Bronchial epithelial cell (primary cell): ENCODE results near the gene PURA. TPM values are rescaled to one million over a fixed set of nuclear protein-coding genes. Genes with fewer than 3 reads are reported as not detected.
A peak's percentile ranks its signal among the peaks of the same experiment; 100 is the strongest.

ENCODE experiments used
- DNase-seq: peaks from one replicate; pipeline ENCODE4 v3.0.0-alpha.2; 2010; ENCODE audit warnings: low read depth
- FAIRE-seq: peaks from 2 replicates; lab custom pipeline; 2011; peaks lifted over from hg19 to GRCh38; lab: Jason Lieb, UNC
- H3K27me3 ChIP-seq: 2 replicates; pipeline ENCODE4 v1.5.1; 2011; ENCODE audit warnings: low read length; ENCODE audit not compliant: control insufficient read depth, insufficient read depth
- H3K36me3 ChIP-seq: 2 replicates; pipeline ENCODE4 v1.5.1; 2011; ENCODE audit warnings: low read length; ENCODE audit not compliant: control insufficient read depth, insufficient read depth
- H3K4me3 ChIP-seq: 2 replicates; pipeline ENCODE4 v1.5.1; 2011; ENCODE audit warnings: mild to moderate bottlenecking, low read depth, low read length, control low read depth
- total RNA-seq: library from RNA; depleted of rRNA; stranded (reverse); fragments of >200 nt; gene quantifications from 2 replicates; pipeline ENCODE4 v1.2.1, GENCODE V29; 2014
- TF ChIP-seq, protein P1 (sequence below): IDR thresholded peaks from 2 replicates; pipeline ENCODE4 v1.5.1; 2011; ENCODE audit warnings: mild to moderate bottlenecking, moderate library complexity, low read length, control low read depth, inconsistent platforms; ENCODE audit not compliant: insufficient read depth, severe bottlenecking

Gene PURA
- total RNA-seq, 1 donor from 2014 or later = 6.6 TPM

- Histone ChIP-seq H3K36me3 (no peaks in the 10 kb centered on the region), H3K4me3 (no peak overlapping the region), H3K27me3 (no peaks in the 10 kb centered on the region)
- FAIRE-seq (no peak), DNase-seq (no peak)
- TF ChIP-seq, protein P1, sequence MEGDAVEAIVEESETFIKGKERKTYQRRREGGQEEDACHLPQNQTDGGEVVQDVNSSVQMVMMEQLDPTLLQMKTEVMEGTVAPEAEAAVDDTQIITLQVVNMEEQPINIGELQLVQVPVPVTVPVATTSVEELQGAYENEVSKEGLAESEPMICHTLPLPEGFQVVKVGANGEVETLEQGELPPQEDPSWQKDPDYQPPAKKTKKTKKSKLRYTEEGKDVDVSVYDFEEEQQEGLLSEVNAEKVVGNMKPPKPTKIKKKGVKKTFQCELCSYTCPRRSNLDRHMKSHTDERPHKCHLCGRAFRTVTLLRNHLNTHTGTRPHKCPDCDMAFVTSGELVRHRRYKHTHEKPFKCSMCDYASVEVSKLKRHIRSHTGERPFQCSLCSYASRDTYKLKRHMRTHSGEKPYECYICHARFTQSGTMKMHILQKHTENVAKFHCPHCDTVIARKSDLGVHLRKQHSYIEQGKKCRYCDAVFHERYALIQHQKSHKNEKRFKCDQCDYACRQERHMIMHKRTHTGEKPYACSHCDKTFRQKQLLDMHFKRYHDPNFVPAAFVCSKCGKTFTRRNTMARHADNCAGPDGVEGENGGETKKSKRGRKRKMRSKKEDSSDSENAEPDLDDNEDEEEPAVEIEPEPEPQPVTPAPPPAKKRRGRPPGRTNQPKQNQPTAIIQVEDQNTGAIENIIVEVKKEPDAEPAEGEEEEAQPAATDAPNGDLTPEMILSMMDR = no peak
Measured at GRCh38 chr5:140148508-140148907, 34.6 kb downstream of the PURA start.

GRCh38 chr5:140150201-140150600 lies 36.3 kb downstream of the PURA start:
- no peak for FAIRE-seq
- Histone ChIP-seq H3K4me3 (no peak overlapping the region), H3K36me3 (no peaks in the 10 kb centered on the region), H3K27me3 (no peaks in the 10 kb centered on the region)
- no peak for DNase-seq
- TF ChIP-seq, protein P1 = no peak

DNA sequence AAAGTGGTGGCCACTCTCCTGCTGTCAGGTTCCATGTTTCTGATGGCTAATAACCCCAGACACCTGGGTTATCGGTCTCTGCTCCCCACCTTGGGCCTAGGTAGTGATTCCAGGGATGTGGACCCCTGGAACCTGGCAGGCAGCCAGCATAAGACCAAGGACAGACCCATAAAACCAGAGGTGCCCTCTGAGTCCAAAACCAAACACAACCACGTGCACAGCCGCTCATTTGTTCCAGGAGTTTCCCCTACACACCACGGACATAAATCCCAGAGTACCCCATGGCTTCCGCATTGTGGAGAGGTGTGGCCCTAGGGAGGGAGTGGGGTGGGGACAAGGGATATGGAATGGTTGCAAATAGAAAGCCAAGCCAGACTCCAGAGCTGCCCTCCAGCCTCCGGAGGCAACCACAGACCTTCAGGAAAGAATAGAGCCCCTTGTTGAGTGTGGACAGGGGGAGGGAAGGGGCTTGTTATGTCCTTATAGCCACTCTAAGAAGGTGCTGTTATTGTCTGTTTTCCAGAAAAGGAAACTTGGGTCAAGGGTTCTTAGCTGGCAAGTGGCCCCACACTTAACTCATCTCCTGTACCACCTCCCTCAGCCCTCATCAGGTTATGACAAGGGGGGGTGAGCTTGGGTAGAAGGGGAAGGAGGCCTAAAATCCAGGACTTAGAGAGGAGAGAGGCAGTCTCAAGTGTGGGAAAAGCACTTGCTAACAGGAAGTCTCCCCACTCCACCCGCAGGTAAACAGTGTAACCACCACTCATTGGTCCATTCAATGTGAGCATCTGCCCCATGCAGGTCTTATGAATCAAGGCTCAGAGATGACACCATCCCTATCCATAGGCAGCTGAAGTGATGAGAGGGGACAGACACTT lies 37.5 kb downstream of the PURA start:
- FAIRE-seq (peak; percentile 55), DNase-seq (no peak)
- H3K27me3 ChIP-seq = no peaks in the 10 kb centered on the region
- TF ChIP-seq, protein P1 = no peak
- H3K4me3 ChIP-seq = no peak overlapping the region
- no peaks in the 10 kb centered on the region for H3K36me3 ChIP-seq

- FAIRE-seq = no peak
- TF ChIP-seq, protein P1 = no peak
- H3K36me3 ChIP-seq = no peaks in the 10 kb centered on the region
- no peak for DNase-seq
- H3K27me3 ChIP-seq = no peaks in the 10 kb centered on the region
- no peak overlapping the region for H3K4me3 ChIP-seq
Measured at GRCh38 chr5:140152022-140152999, 38.4 kb downstream of the PURA start.

- no peak for FAIRE-seq
- TF ChIP-seq, protein P1 = no peak
- H3K4me3 ChIP-seq = no peak overlapping the region
- no peaks in the 10 kb centered on the region for H3K27me3 ChIP-seq
- no peak for DNase-seq
- H3K36me3 ChIP-seq = no peaks in the 10 kb centered on the region
Measured at GRCh38 chr5:140153255-140153654, 39.3 kb downstream of the PURA start.
